ENCODE measurements around the gene DLG4.
A peak's percentile ranks its signal among the peaks of the same experiment; 100 is the strongest.

The DLG4 gene

DNA sequence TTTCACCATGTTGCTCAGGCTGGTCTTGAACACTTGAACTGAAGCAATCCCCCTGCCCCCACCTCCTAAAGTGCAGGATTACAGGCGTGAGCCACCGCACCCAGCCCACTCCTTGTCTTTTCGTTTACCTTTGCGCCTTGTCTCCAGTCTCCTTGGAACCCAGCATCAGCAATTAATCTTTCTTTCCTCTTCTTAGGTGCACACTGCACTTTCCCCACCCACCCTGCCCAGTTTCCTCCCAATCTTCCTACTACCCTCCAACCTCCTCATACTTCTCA is 44.1 kb upstream of the DLG4 start:
- CTCF ChIA-PET = interaction anchor here (0.5 to 3.1 kb wide), 8 partner anchors 17 to 1658 kb away, joined by 3 to 24 read pairs (median 4); no protein-coding TSS in a partner anchor
- no peaks in the 10 kb centered on the region for H3K9me3 ChIP-seq (ENCODE audit: control insufficient read depth, insufficient read depth, low read depth, low read length)
- peak overlapping the region; percentile 80 for H3K27ac ChIP-seq (ENCODE audit: extremely low read depth, low read depth, low read length)
- peaks cover 18% of the 10 kb centered on the region for H3K4me1 ChIP-seq (ENCODE audit: control insufficient read depth, insufficient read depth, low read length)
- peaks cover 0 to 18% of the 10 kb centered on the region in 2 experiments; a peak in 2 of 3 replicates for H3K36me3 ChIP-seq (ENCODE audit: control insufficient read depth in 2 of 2, insufficient read depth in 1 of 2, low read length in 2 of 2)
- no peak overlapping the region for H3K4me3 ChIP-seq (ENCODE audit: low read depth, low read length)
- POLR2A ChIA-PET = interaction anchor here (1.2 to 2.1 kb wide), 6 partner anchors 9 to 228 kb away, joined by 3 to 13 read pairs (median 6); partner anchors contain the start of genes ACADVL, CTDNEP1, DLG4 and DVL2
- TF ChIP-seq ZNF654 (tag by site-specific recombination; IDR thresholded peaks at IDR 0.05; ENCODE audit: low read depth) (no peak), GLIS1 (tag by site-specific recombination; IDR thresholded peaks at IDR 0.05) (no peak), ZBTB1 (tag by site-specific recombination; IDR thresholded peaks at IDR 0.05) (no peak), ZNF837 (tag by site-specific recombination; IDR thresholded peaks at IDR 0.05) (no peak), ZSCAN30 (tag by site-specific recombination; IDR thresholded peaks at IDR 0.05) (no peak), SALL2 (tag by site-specific recombination; IDR thresholded peaks at IDR 0.05; ENCODE audit: borderline replicate concordance) (no peak), ZSCAN16 (tag by site-specific recombination; IDR thresholded peaks at IDR 0.05) (no peak), ZNF121 (tag by site-specific recombination; IDR thresholded peaks at IDR 0.05) (no peak), ZNF473 (tag by site-specific recombination; IDR thresholded peaks at IDR 0.05) (no peak), ZNF223 (tag by site-specific recombination; IDR thresholded peaks at IDR 0.05) (no peak), ZBTB6 (tag by site-specific recombination; IDR thresholded peaks at IDR 0.05) (no peak), ZNF16 (tag by site-specific recombination; IDR thresholded peaks at IDR 0.05; ENCODE audit: low read depth) (no peak), ZNF404 (tag by site-specific recombination; IDR thresholded peaks at IDR 0.05) (no peak), ZBTB26 (tag by site-specific recombination; optimal IDR thresholded peaks at IDR 0.05) (peak; percentile 1), ZNF433 (tag by site-specific recombination; IDR thresholded peaks at IDR 0.05; ENCODE audit: low read depth) (no peak), ZNF23 (tag by site-specific recombination; IDR thresholded peaks at IDR 0.05; ENCODE audit: borderline replicate concordance) (no peak), HOXA7 (CRISPR knock-in tag; IDR thresholded peaks at IDR 0.05; ENCODE audit: borderline replicate concordance) (no peak), EGR2 (tag by site-specific recombination; IDR thresholded peaks at IDR 0.05; ENCODE audit: low read depth) (peak; percentile 60), ZNF266 (tag by site-specific recombination; IDR thresholded peaks at IDR 0.05; ENCODE audit: low read depth) (no peak), ZNF670 (tag by site-specific recombination; IDR thresholded peaks at IDR 0.05; ENCODE audit: low read depth) (no peak), PATZ1 (tag by site-specific recombination; IDR thresholded peaks at IDR 0.05) (peak; percentile 60), ZBTB21 (tag by site-specific recombination; IDR thresholded peaks at IDR 0.05) (no peak), ZNF214 (tag by site-specific recombination; IDR thresholded peaks at IDR 0.05; ENCODE audit: borderline replicate concordance) (no peak)
- TF ChIP-seq, protein P1, sequence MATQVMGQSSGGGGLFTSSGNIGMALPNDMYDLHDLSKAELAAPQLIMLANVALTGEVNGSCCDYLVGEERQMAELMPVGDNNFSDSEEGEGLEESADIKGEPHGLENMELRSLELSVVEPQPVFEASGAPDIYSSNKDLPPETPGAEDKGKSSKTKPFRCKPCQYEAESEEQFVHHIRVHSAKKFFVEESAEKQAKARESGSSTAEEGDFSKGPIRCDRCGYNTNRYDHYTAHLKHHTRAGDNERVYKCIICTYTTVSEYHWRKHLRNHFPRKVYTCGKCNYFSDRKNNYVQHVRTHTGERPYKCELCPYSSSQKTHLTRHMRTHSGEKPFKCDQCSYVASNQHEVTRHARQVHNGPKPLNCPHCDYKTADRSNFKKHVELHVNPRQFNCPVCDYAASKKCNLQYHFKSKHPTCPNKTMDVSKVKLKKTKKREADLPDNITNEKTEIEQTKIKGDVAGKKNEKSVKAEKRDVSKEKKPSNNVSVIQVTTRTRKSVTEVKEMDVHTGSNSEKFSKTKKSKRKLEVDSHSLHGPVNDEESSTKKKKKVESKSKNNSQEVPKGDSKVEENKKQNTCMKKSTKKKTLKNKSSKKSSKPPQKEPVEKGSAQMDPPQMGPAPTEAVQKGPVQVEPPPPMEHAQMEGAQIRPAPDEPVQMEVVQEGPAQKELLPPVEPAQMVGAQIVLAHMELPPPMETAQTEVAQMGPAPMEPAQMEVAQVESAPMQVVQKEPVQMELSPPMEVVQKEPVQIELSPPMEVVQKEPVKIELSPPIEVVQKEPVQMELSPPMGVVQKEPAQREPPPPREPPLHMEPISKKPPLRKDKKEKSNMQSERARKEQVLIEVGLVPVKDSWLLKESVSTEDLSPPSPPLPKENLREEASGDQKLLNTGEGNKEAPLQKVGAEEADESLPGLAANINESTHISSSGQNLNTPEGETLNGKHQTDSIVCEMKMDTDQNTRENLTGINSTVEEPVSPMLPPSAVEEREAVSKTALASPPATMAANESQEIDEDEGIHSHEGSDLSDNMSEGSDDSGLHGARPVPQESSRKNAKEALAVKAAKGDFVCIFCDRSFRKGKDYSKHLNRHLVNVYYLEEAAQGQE (tag by site-specific recombination; IDR thresholded peaks at IDR 0.05) = no peak
- TF ChIP-seq, protein P2, sequence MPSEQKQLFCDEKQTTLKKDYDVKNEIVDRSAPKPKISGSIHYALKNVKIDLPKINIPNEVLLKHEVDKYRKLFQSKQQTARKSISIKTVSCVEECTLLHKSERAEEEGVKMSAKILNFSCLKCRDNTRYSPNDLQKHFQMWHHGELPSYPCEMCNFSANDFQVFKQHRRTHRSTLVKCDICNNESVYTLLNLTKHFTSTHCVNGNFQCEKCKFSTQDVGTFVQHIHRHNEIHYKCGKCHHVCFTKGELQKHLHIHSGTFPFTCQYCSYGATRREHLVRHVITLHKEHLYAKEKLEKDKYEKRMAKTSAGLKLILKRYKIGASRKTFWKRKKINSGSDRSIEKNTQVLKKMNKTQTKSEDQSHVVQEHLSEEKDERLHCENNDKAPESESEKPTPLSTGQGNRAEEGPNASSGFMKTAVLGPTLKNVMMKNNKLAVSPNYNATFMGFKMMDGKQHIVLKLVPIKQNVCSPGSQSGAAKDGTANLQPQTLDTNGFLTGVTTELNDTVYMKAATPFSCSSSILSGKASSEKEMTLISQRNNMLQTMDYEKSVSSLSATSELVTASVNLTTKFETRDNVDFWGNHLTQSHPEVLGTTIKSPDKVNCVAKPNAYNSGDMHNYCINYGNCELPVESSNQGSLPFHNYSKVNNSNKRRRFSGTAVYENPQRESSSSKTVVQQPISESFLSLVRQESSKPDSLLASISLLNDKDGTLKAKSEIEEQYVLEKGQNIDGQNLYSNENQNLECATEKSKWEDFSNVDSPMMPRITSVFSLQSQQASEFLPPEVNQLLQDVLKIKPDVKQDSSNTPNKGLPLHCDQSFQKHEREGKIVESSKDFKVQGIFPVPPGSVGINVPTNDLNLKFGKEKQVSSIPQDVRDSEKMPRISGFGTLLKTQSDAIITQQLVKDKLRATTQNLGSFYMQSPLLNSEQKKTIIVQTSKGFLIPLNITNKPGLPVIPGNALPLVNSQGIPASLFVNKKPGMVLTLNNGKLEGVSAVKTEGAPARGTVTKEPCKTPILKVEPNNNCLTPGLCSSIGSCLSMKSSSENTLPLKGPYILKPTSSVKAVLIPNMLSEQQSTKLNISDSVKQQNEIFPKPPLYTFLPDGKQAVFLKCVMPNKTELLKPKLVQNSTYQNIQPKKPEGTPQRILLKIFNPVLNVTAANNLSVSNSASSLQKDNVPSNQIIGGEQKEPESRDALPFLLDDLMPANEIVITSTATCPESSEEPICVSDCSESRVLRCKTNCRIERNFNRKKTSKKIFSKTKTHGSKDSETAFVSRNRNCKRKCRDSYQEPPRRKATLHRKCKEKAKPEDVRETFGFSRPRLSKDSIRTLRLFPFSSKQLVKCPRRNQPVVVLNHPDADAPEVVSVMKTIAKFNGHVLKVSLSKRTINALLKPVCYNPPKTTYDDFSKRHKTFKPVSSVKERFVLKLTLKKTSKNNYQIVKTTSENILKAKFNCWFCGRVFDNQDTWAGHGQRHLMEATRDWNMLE (tag by site-specific recombination; conservative IDR thresholded peaks at IDR 0.05; ENCODE audit: low read depth) = no peak
- TF ChIP-seq, protein P3, sequence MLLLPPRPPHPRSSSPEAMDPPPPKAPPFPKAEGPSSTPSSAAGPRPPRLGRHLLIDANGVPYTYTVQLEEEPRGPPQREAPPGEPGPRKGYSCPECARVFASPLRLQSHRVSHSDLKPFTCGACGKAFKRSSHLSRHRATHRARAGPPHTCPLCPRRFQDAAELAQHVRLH (tag by site-specific recombination; IDR thresholded peaks at IDR 0.05) = 0 out of 2 replicates have a peak, but pooled peaks have one; percentile 30

Data from HEK293 (cell line).